Adrenal gland (tissue), 12 donors: ENCODE data around the gene CHURC1. TPM values are rescaled to one million over a fixed set of nuclear protein-coding genes. Genes with fewer than 3 reads are reported as not detected.

Experiments used
- DNase-seq, 7 donors: peaks; one replicate each; pipeline ENCODE4 v3.0.0-alpha.2; 2019 to 2020
- H3K27ac ChIP-seq, 5 donors: fragments of 200-600 bp; sonication (generic) in 4 of 5; 1 replicate in 3 of 5; 2 replicates in 2 of 5; pipeline versions ENCODE4 v1.5.1 to v1.8.0; 2016 to 2020; ENCODE audit warnings: mild to moderate bottlenecking in 1 of 5
- H3K27me3 ChIP-seq: fragments of 200-600 bp; 2 replicates; pipeline ENCODE4 v1.8.0; 2021
- H3K36me3 ChIP-seq, 2 donors: fragments of 200-600 bp; replicated peaks in 1 of 2; 1 replicate in 1 of 2; 2 replicates in 1 of 2; pipeline versions ENCODE4 v1.5.1 to v1.8.0; 2018 to 2022
- H3K4me1 ChIP-seq, 2 donors: fragments of 200-600 bp; replicated peaks in 1 of 2; 1 replicate in 1 of 2; 2 replicates in 1 of 2; pipeline versions ENCODE4 v1.5.1 to v1.8.0; 2018 to 2021
- H3K4me3 ChIP-seq, 4 donors: fragments of 200-600 bp; sonication (generic) in 3 of 4; one replicate each; pipeline ENCODE4 v1.5.1; 2016 to 2018
- H3K9me3 ChIP-seq, 3 donors: fragments of 200-600 bp; sonication (generic) in 1 of 3; replicated peaks in 1 of 3; 1 replicate in 2 of 3; 2 replicates in 1 of 3; pipeline versions ENCODE4 v1.5.1 to v1.8.0; 2016 to 2021
- CTCF ChIP-seq, 6 experiments: fragments of 450-650 bp in 4 of 6; fragments of 200-600 bp in 2 of 6; sonication (generic) in 1 of 6; IDR thresholded peaks; 1 replicate in 5 of 6; 2 replicates in 1 of 6; pipeline versions ENCODE4 v1.5.1 to v1.8.0; 2016 to 2021; ENCODE audit warnings: antibody characterized with exemption in 6 of 6, mild to moderate bottlenecking in 2 of 6, moderate library complexity in 1 of 6
- POLR2A ChIP-seq, 2 donors: fragments of 450-650 bp; IDR thresholded peaks; one replicate each; pipeline ENCODE4 v1.6.1; 2017; ENCODE audit warnings: antibody characterized with exemption in 2 of 2, mild to moderate bottlenecking in 2 of 2, moderate library complexity in 1 of 2
- WGBS, 4 donors: extraction: QIAGEN DNeasy Blood & Tissue Kit in 2 of 4; methylation state at CpG; one replicate each; pipeline versions ENCODE4 v1.1.5 to v1.1.7; 2013 to 2017; 5-methylcytosine and 5-hydroxymethylcytosine counted together
- intact Hi-C, 2 donors: fragments of 100-400 bp; cut with DNase I; formaldehyde crosslinking; loops; one replicate each; pipeline versions ENCODE4 v1.14.1 to v1.15.0; 2022 to 2023
- polyA plus RNA-seq, 3 donors: library from polyadenylated mRNA; stranded (reverse); fragments of 200-250 nt in 2 of 3; fragments of 350-450 nt in 1 of 3; fragmentation: Illumina TruSeq in 1 of 3; extraction: RNeasy Lipid Tissue Mini Kit (QIAGEN cat#74804) in 1 of 3; gene quantifications; one replicate each; pipeline ENCODE4 v1.2.3, GENCODE V29; 2013 to 2014
- total RNA-seq, 9 donors: library from RNA; depleted of rRNA in 4 of 9; stranded (reverse); fragments of >200 nt in 4 of 9; fragments of 120-200 nt in 1 of 9; fragmentation: NEBNext Ultra II Directional in 1 of 9; extraction: Animal tissue kit (Norgen Biotek cat#: 25700) in 1 of 9; gene quantifications; one replicate each; pipeline versions ENCODE4 v1.1.0 to v1.2.4, GENCODE V29; 2013 to 2023
- donor health status: healthy with polysubstance abuse.
- donor health status: Bipolar disorder and iron deficiency.
- donor health status: DM: yes; HTN: yes; CAD: no.
- donor health status: DM: no; HTN: no; CAD: no.
- donor health status: DM: no; HTN: no; CAD: no.
- donor health status: DM: yes; HTN: yes; CAD: no.

The CHURC1 gene
- total and polyA plus RNA-seq, 12 donors, result 36.7 to 101 (median 74.2) TPM

- Histone ChIP-seq H3K9me3 (no peaks in the 10 kb centered on the region), H3K27ac (no peak overlapping the region), H3K4me1 (no peaks in the 10 kb centered on the region), H3K4me3 (no peak overlapping the region), H3K36me3 (no peaks in the 10 kb centered on the region), H3K27me3 (no peaks in the 10 kb centered on the region)
- 89 to 96% (median 93%) methylated on average over 5 of the region's 5 CpGs for WGBS, 4 donors
- TF ChIP-seq CTCF (IDR thresholded peaks at IDR 0.05), result no peak
- no peak for TF ChIP-seq POLR2A (IDR thresholded peaks at IDR 0.05)
- intact Hi-C loops, result no loop called here
- no peak for DNase-seq
Observed at GRCh38 chr14:64958743-64959142, 44.5 kb downstream of the CHURC1 start.

- H3K4me1 ChIP-seq, result no peaks in the 10 kb centered on the region
- DNase-seq, result no peak
- WGBS, 4 donors, result 73 to 75% (median 75%) methylated on average over 5 of the region's 5 CpGs
Observed at GRCh38 chr14:64960762-64961276, 46.6 kb downstream of the CHURC1 start.

GRCh38 chr14:64963611-64964010, 49.4 kb downstream of the CHURC1 start:
- intact Hi-C loops, result no loop called here

More at GRCh38 chr14:64960762-64961276, 46.6 kb downstream of the CHURC1 start:
- H3K27ac ChIP-seq, result no peak overlapping the region
- intact Hi-C loops, result no loop called here
- no peaks in the 10 kb centered on the region for H3K9me3 ChIP-seq
- no peaks in the 10 kb centered on the region for H3K27me3 ChIP-seq
- TF ChIP-seq CTCF (IDR thresholded peaks at IDR 0.05) (no peak), POLR2A (IDR thresholded peaks at IDR 0.05) (no peak)
- H3K4me3 ChIP-seq, result no peak overlapping the region
- H3K36me3 ChIP-seq, result no peaks in the 10 kb centered on the region

GRCh38 chr14:64965356-64966000, 51.2 kb downstream of the CHURC1 start:
- H3K4me1 ChIP-seq, result no peaks in the 10 kb centered on the region
- no peak overlapping the region for H3K4me3 ChIP-seq
- 85 to 92% (median 87%) methylated on average over 14 to 15 of the region's 15 CpGs for WGBS, 4 donors
- no peaks in the 10 kb centered on the region for H3K36me3 ChIP-seq
- no peak overlapping the region for H3K27ac ChIP-seq
- no peaks in the 10 kb centered on the region for H3K9me3 ChIP-seq
- no peak for TF ChIP-seq POLR2A (IDR thresholded peaks at IDR 0.05)
- no peak for TF ChIP-seq CTCF (IDR thresholded peaks at IDR 0.05)
- H3K27me3 ChIP-seq, result no peaks in the 10 kb centered on the region
- no peak for DNase-seq
- intact Hi-C loops, result no loop called here

More at GRCh38 chr14:64963611-64964010, 49.4 kb downstream of the CHURC1 start:
- no peaks in the 10 kb centered on the region for H3K27me3 ChIP-seq
- H3K9me3 ChIP-seq, result no peaks in the 10 kb centered on the region
- H3K36me3 ChIP-seq, result no peaks in the 10 kb centered on the region
- 65 to 82% (median 73%) methylated on average over 1 of the region's 1 CpG for WGBS, 4 donors
- H3K4me1 ChIP-seq, result no peaks in the 10 kb centered on the region
- no peak overlapping the region for H3K27ac ChIP-seq
- no peak overlapping the region for H3K4me3 ChIP-seq
- DNase-seq, result no peak
- TF ChIP-seq CTCF (IDR thresholded peaks at IDR 0.05) (no peak), POLR2A (IDR thresholded peaks at IDR 0.05) (no peak)
